GM19455 (cell line): ENCODE data around the gene MYBPC2.

ENCODE experiments used
- ATAC-seq: cut with Tn5 transposase; IDR thresholded peaks from one replicate; pipeline ENCODE4 v1.9.1; 2021; ENCODE audit not compliant: unreplicated experiment

Gene MYBPC2

GRCh38 chr19:50409347-50409746, 23.3 kb upstream of the MYBPC2 start:
- ATAC-seq, result no peak

GRCh38 chr19:50410109-50410508, 22.6 kb upstream of the MYBPC2 start:
- no peak for ATAC-seq

- no peak for ATAC-seq
Measured at GRCh38 chr19:50412419-50412818, 20.3 kb upstream of the MYBPC2 start.

- ATAC-seq, result no peak
Measured at GRCh38 chr19:50413096-50413495, 19.6 kb upstream of the MYBPC2 start.

GRCh38 chr19:50413531-50413930, 19.2 kb upstream of the MYBPC2 start:
- ATAC-seq, result no peak

- ATAC-seq, result no peak
Measured at GRCh38 chr19:50414864-50415660, 17.6 kb upstream of the MYBPC2 start.

- peak; percentile 48 for ATAC-seq
Measured at GRCh38 chr19:50415661-50416033, 17.0 kb upstream of the MYBPC2 start.

- no peak for ATAC-seq
Measured at GRCh38 chr19:50416034-50416977, 16.4 kb upstream of the MYBPC2 start.

- no peak for ATAC-seq
Measured at GRCh38 chr19:50417111-50418081, 15.3 kb upstream of the MYBPC2 start.

- no peak for ATAC-seq
Measured at GRCh38 chr19:50418176-50419021, 14.3 kb upstream of the MYBPC2 start, which contains the start of gene SPIB. TSS of gene SPIB (plus strand) at chr19:50418938. CDS start at chr19:50418963, 25 bp downstream.

GRCh38 chr19:50419022-50419579, 13.6 kb upstream of the MYBPC2 start:
- ATAC-seq, result no peak

GRCh38 chr19:50419580-50420035, 13.1 kb upstream of the MYBPC2 start:
- no peak for ATAC-seq

GRCh38 chr19:50420127-50420526, 12.6 kb upstream of the MYBPC2 start:
- no peak for ATAC-seq

GRCh38 chr19:50420808-50421207, 11.9 kb upstream of the MYBPC2 start:
- ATAC-seq, result no peak

- ATAC-seq, result no peak
Measured at GRCh38 chr19:50422397-50423278, 10.1 kb upstream of the MYBPC2 start.

GRCh38 chr19:50423279-50424113, 9.2 kb upstream of the MYBPC2 start:
- no peak for ATAC-seq

GRCh38 chr19:50425581-50425980, 7.1 kb upstream of the MYBPC2 start:
- ATAC-seq, result no peak
